Measurements from ENCODE around the gene YWHAB. TPM values are rescaled to one million over a fixed set of nuclear protein-coding genes. Genes with fewer than 3 reads are reported as not detected.

Gene YWHAB
- total RNA-seq, 2 experiments from 2014 or later = 163 to 167 TPM

- DNase-seq = no peak
- Mint-ChIP-seq H3K27ac (no peak overlapping the region), H3K4me1 (ENCODE audit: low read depth) (no peaks in the 10 kb centered on the region), H3K4me3 (no peak overlapping the region), H3K9me3 (peaks cover 3% of the 10 kb centered on the region), H3K36me3 (ENCODE audit: low read depth) (no peaks in the 10 kb centered on the region), H3K27me3 (peaks cover 30% of the 10 kb centered on the region)
- CTCF ChIA-PET = no interaction called here
- Histone ChIP-seq H3K9me3 (ENCODE audit: control insufficient read depth in 1 of 2, insufficient read depth in 1 of 2, low read length in 2 of 2) (no peaks in the 10 kb centered on the region), H3K4me1 (ENCODE audit: insufficient read depth, low read length) (no peaks in the 10 kb centered on the region), H3K36me3 (ENCODE audit: insufficient read depth, low read length) (no peaks in the 10 kb centered on the region), H3K4me3 (ENCODE audit: low read length) (no peak overlapping the region), H3K27ac (ENCODE audit: low read depth in 1 of 2, low read length in 2 of 2) (no peak overlapping the region), H3K27me3 (ENCODE audit: control insufficient read depth in 1 of 2, insufficient read depth in 2 of 2, low read length in 2 of 2) (peaks cover 0 to 5% of the 10 kb centered on the region in 2 experiments)
- ATAC-seq (ENCODE audit: poor library complexity) = no peak
- intact Hi-C loops (cut with DNase I, micrococcal nuclease) = no loop called here
- TF ChIP-seq CTCF (IDR thresholded peaks at IDR 0.05) = no peak
- POLR2A ChIA-PET = no interaction called here
Observed at GRCh38 chr20:44838521-44838920, 47.0 kb upstream of the YWHAB start.

- no peaks in the 10 kb centered on the region for H3K36me3 ChIP-seq (ENCODE audit: insufficient read depth, low read length)
- DNase-seq = no peak
- intact Hi-C loops (cut with DNase I, micrococcal nuclease) = no loop called here
- Mint-ChIP-seq H3K4me1 (ENCODE audit: low read depth) (no peaks in the 10 kb centered on the region), H3K4me3 (no peak overlapping the region), H3K9me3 (peaks cover 3% of the 10 kb centered on the region), H3K27me3 (peaks cover 37% of the 10 kb centered on the region), H3K36me3 (ENCODE audit: low read depth) (no peaks in the 10 kb centered on the region), H3K27ac (no peak overlapping the region)
- no peak overlapping the region for H3K4me3 ChIP-seq (ENCODE audit: low read length)
- H3K9me3 ChIP-seq (ENCODE audit: control insufficient read depth in 1 of 2, insufficient read depth in 1 of 2, low read length in 2 of 2) = no peaks in the 10 kb centered on the region
- no peak for TF ChIP-seq CTCF (IDR thresholded peaks at IDR 0.05)
- H3K4me1 ChIP-seq (ENCODE audit: insufficient read depth, low read length) = no peaks in the 10 kb centered on the region
- ATAC-seq (ENCODE audit: poor library complexity) = no peak
- CTCF ChIA-PET = no interaction called here
- POLR2A ChIA-PET = no interaction called here
- peaks cover 0 to 5% of the 10 kb centered on the region in 2 experiments for H3K27me3 ChIP-seq (ENCODE audit: control insufficient read depth in 1 of 2, insufficient read depth in 2 of 2, low read length in 2 of 2)
- H3K27ac ChIP-seq (ENCODE audit: low read depth in 1 of 2, low read length in 2 of 2) = no peak overlapping the region
Observed at GRCh38 chr20:44839481-44839880, 46.0 kb upstream of the YWHAB start.

- DNase-seq (no peak), ATAC-seq (ENCODE audit: poor library complexity) (no peak)
- Mint-ChIP-seq H3K4me1 (ENCODE audit: low read depth) (no peaks in the 10 kb centered on the region), H3K9me3 (peaks cover 3% of the 10 kb centered on the region), H3K27me3 (peaks cover 37% of the 10 kb centered on the region), H3K27ac (no peak overlapping the region), H3K36me3 (ENCODE audit: low read depth) (no peaks in the 10 kb centered on the region), H3K4me3 (no peak overlapping the region)
- ChIA-PET POLR2A (no interaction called here), CTCF (no interaction called here)
- no peak overlapping the region for H3K27ac ChIP-seq (ENCODE audit: low read depth in 1 of 2, low read length in 2 of 2)
- TF ChIP-seq CTCF (IDR thresholded peaks at IDR 0.05) = no peak
- no peaks in the 10 kb centered on the region for H3K4me1 ChIP-seq (ENCODE audit: insufficient read depth, low read length)
- peaks cover 0 to 2% of the 10 kb centered on the region in 2 experiments for H3K27me3 ChIP-seq (ENCODE audit: control insufficient read depth in 1 of 2, insufficient read depth in 2 of 2, low read length in 2 of 2)
- no peaks in the 10 kb centered on the region for H3K9me3 ChIP-seq (ENCODE audit: control insufficient read depth in 1 of 2, insufficient read depth in 1 of 2, low read length in 2 of 2)
- intact Hi-C loops (cut with DNase I, micrococcal nuclease) = no loop called here
- no peaks in the 10 kb centered on the region for H3K36me3 ChIP-seq (ENCODE audit: insufficient read depth, low read length)
- no peak overlapping the region for H3K4me3 ChIP-seq (ENCODE audit: low read length)
Observed at GRCh38 chr20:44840826-44841225, 44.7 kb upstream of the YWHAB start.

All from CD4-positive, alpha-beta T cell (primary cell).